Pons (tissue), 1 donor: Measurements from ENCODE around the gene HCRTR1.
"Not testable (repeated sequence)": the region's sequence is repeated elsewhere in the genome, so short reads cannot be mapped to it uniquely, and the experiment has no call there.

ENCODE experiments used
- DNase-seq: peaks from one replicate; pipeline ENCODE4 v3.0.0-alpha.2; 2016; ENCODE audit warnings: low spot score

Gene HCRTR1

GRCh38 chr1:31581821-31582810 lies 35.4 kb upstream of the HCRTR1 start:
- DNase-seq, result no peak

- no peak for DNase-seq
These were observed 34.2 kb upstream of the HCRTR1 start for GRCh38 chr1:31583082-31583994.

GRCh38 chr1:31583995-31584868 lies 33.3 kb upstream of the HCRTR1 start:
- DNase-seq, result peak; percentile 5

- no peak for DNase-seq
These were observed 32.4 kb upstream of the HCRTR1 start for GRCh38 chr1:31584869-31585735.

GRCh38 chr1:31585736-31586365 lies 31.6 kb upstream of the HCRTR1 start:
- no peak for DNase-seq

GRCh38 chr1:31586376-31587327 lies 30.8 kb upstream of the HCRTR1 start:
- DNase-seq, result no peak

- not testable (repeated sequence) for DNase-seq
These were observed 30.2 kb upstream of the HCRTR1 start for GRCh38 chr1:31587328-31587699.

- peak; percentile 15 for DNase-seq
These were observed 29.6 kb upstream of the HCRTR1 start for GRCh38 chr1:31587720-31588423.

- DNase-seq, result no peak
These were observed 28.6 kb upstream of the HCRTR1 start for GRCh38 chr1:31588751-31589515.

GRCh38 chr1:31591425-31592093 lies 25.9 kb upstream of the HCRTR1 start:
- DNase-seq, result no peak

GRCh38 chr1:31592132-31592531 lies 25.4 kb upstream of the HCRTR1 start:
- DNase-seq, result no peak

GRCh38 chr1:31593136-31593665 lies 24.3 kb upstream of the HCRTR1 start:
- no peak for DNase-seq

- DNase-seq, result peak; percentile 30
These were observed 23.5 kb upstream of the HCRTR1 start for GRCh38 chr1:31593770-31594632.

GRCh38 chr1:31595836-31596736 lies 21.4 kb upstream of the HCRTR1 start:
- no peak for DNase-seq

- no peak for DNase-seq
These were observed 20.8 kb upstream of the HCRTR1 start for GRCh38 chr1:31596737-31597097.
